Fibroblast of lung (primary cell): ENCODE measurements around the gene IL3. TPM values are rescaled to one million over a fixed set of nuclear protein-coding genes. Genes with fewer than 3 reads are reported as not detected.

ENCODE experiments used
- DNase-seq, 2 donors: peaks; one replicate each; pipeline versions ENCODE4 v3.0.0 to v3.0.0-alpha.2; 2010; ENCODE audit warnings: low read depth in 2 of 2
- H2AFZ ChIP-seq: 2 replicates; pipeline ENCODE4 v1.5.1; 2012; ENCODE audit warnings: low read length, control low read depth, inconsistent platforms
- H3K27ac ChIP-seq: 2 replicates; pipeline ENCODE4 v1.5.1; 2011; ENCODE audit warnings: low read length, control low read depth; ENCODE audit not compliant: insufficient read depth
- H3K27me3 ChIP-seq: 2 replicates; pipeline ENCODE4 v1.5.1; 2011; ENCODE audit warnings: mild to moderate bottlenecking, low read length; ENCODE audit not compliant: control insufficient read depth, insufficient read depth
- H3K36me3 ChIP-seq: 2 replicates; pipeline ENCODE4 v1.5.1; 2011; ENCODE audit warnings: low read length; ENCODE audit not compliant: control insufficient read depth, insufficient read depth
- H3K4me1 ChIP-seq: 2 replicates; pipeline ENCODE4 v1.5.1; 2011; ENCODE audit warnings: low read length; ENCODE audit not compliant: control insufficient read depth, insufficient read depth; ENCODE audit errors: extremely low read depth
- H3K4me2 ChIP-seq: 2 replicates; pipeline ENCODE4 v1.5.1; 2011; ENCODE audit warnings: low read length, control low read depth; ENCODE audit not compliant: insufficient read depth; ENCODE audit errors: extremely low read depth
- H3K4me3 ChIP-seq, 4 experiments: fragments of 200-600 bp in 1 of 4; sonication (generic) in 1 of 4; replicated peaks in 1 of 4; 2 replicates each; pipeline ENCODE4 v1.5.1; 2011 to 2016; ENCODE audit warnings: low read length in 4 of 4, low read depth in 3 of 4, mild to moderate bottlenecking in 3 of 4, control low read depth in 2 of 4, inconsistent platforms in 1 of 4, mixed read lengths in 1 of 4; ENCODE audit not compliant: insufficient read depth in 1 of 4; ENCODE audit errors: control extremely low read depth in 1 of 4
- H3K79me2 ChIP-seq: 2 replicates; pipeline ENCODE4 v1.5.1; 2012; ENCODE audit warnings: mild to moderate bottlenecking, low read length, inconsistent platforms; ENCODE audit not compliant: control insufficient read depth, insufficient read depth
- H3K9ac ChIP-seq: 2 replicates; pipeline ENCODE4 v1.5.1; 2011; ENCODE audit warnings: mild to moderate bottlenecking, low read length, control low read depth; ENCODE audit not compliant: insufficient read depth
- H3K9me3 ChIP-seq: 2 replicates; pipeline ENCODE4 v1.5.1; 2012; ENCODE audit warnings: low read depth, low read length; ENCODE audit not compliant: control insufficient read depth, insufficient read depth
- H4K20me1 ChIP-seq: 2 replicates; pipeline ENCODE4 v1.5.1; 2011; ENCODE audit warnings: low read length; ENCODE audit not compliant: control insufficient read depth, insufficient read depth; ENCODE audit errors: extremely low read depth
- CTCF ChIP-seq, 2 donors: IDR thresholded peaks in 1 of 2; conservative IDR thresholded peaks in 1 of 2; 1 replicate in 1 of 2; 2 replicates in 1 of 2; pipeline ENCODE4 v1.5.1; 2011 to 2012; ENCODE audit warnings: low read length in 2 of 2, control low read depth in 1 of 2, inconsistent platforms in 1 of 2, low read depth in 1 of 2, mild to moderate bottlenecking in 1 of 2
- EZH2 ChIP-seq: IDR thresholded peaks from 2 replicates; pipeline ENCODE4 v1.5.1; 2012; ENCODE audit warnings: low read length, control low read depth, mild to moderate bottlenecking; ENCODE audit errors: missing control alignments
- polyA plus RNA-seq, 2 donors: library from polyadenylated mRNA; depleted of rRNA in 1 of 2; stranded (reverse) in 1 of 2; unstranded in 1 of 2; fragments of >200 nt; gene quantifications; 2 replicates each; pipeline ENCODE4 v1.2.1, GENCODE V29; 2011 to 2012; ENCODE audit warnings: missing spikeins in 1 of 2
- total RNA-seq: library from RNA; depleted of rRNA; stranded (reverse); fragments of >200 nt; gene quantifications from 2 replicates; pipeline ENCODE4 v1.2.1, GENCODE V29; 2014

IL3 gene
- total and polyA plus RNA-seq, 2 donors (not counting 1 experiment from before 2014, with no cell fraction given), result not detected

GRCh38 chr5:132057498-132058255 is 2.8 kb upstream of the IL3 start:
- Histone ChIP-seq H3K4me3 (no peak overlapping the region), H4K20me1 (no peaks in the 10 kb centered on the region), H3K27me3 (peaks cover 5% of the 10 kb centered on the region), H3K4me2 (no peak overlapping the region), H3K9me3 (no peaks in the 10 kb centered on the region), H3K4me1 (no peaks in the 10 kb centered on the region), H3K9ac (no peak overlapping the region), H3K27ac (no peak overlapping the region), H2AFZ (no peak overlapping the region), H3K79me2 (no peaks in the 10 kb centered on the region), H3K36me3 (no peaks in the 10 kb centered on the region)
- TF ChIP-seq CTCF (conservative IDR thresholded peaks at IDR 0.05 in 1 of 2, IDR thresholded peaks at IDR 0.05 in 1 of 2; ENCODE audit: low read depth in 1 of 2, low read length in 2 of 2) (no peak), EZH2 (no peak)
- no peak for DNase-seq

GRCh38 chr5:132058646-132059042 is 1.8 kb upstream of the IL3 start:
- Histone ChIP-seq H3K4me3 (no peak overlapping the region), H3K79me2 (no peaks in the 10 kb centered on the region), H3K9me3 (no peaks in the 10 kb centered on the region), H3K9ac (no peak overlapping the region), H3K27me3 (peaks cover 3% of the 10 kb centered on the region), H3K36me3 (no peaks in the 10 kb centered on the region), H4K20me1 (no peaks in the 10 kb centered on the region), H3K4me2 (no peak overlapping the region), H3K27ac (no peak overlapping the region), H3K4me1 (no peaks in the 10 kb centered on the region), H2AFZ (no peak overlapping the region)
- no peak for DNase-seq
- TF ChIP-seq EZH2 (no peak), CTCF (conservative IDR thresholded peaks at IDR 0.05 in 1 of 2, IDR thresholded peaks at IDR 0.05 in 1 of 2; ENCODE audit: low read depth in 1 of 2, low read length in 2 of 2) (no peak)

- DNase-seq, result no peak
- TF ChIP-seq EZH2, result no peak
Observed at GRCh38 chr5:132059043-132059695, 1.3 kb upstream of the IL3 start.

More at GRCh38 chr5:132059043-132059695, 1.3 kb upstream of the IL3 start:
- Histone ChIP-seq H2AFZ (no peak overlapping the region), H3K4me3 (no peak overlapping the region), H3K9ac (no peak overlapping the region), H3K4me1 (no peaks in the 10 kb centered on the region), H4K20me1 (no peaks in the 10 kb centered on the region), H3K27me3 (no peaks in the 10 kb centered on the region), H3K4me2 (no peak overlapping the region), H3K79me2 (no peaks in the 10 kb centered on the region), H3K27ac (no peak overlapping the region), H3K9me3 (no peaks in the 10 kb centered on the region), H3K36me3 (no peaks in the 10 kb centered on the region)
